Activated CD8-positive, alpha-beta memory T cell treated with anti-CD3 and anti-CD28 coated beads, Interleukin-2, amount 50 U/mL, for 24 hours (primary cell): Measurements from ENCODE around the gene PLSCR2.
"Not testable (repeated sequence)": the region's sequence is repeated elsewhere in the genome, so short reads cannot be mapped to it uniquely, and the experiment has no call there.

ENCODE experiments used
- DNase-seq: peaks from one replicate; pipeline ENCODE4 v3.0.0-alpha.2; 2020; ENCODE audit errors: extremely low read depth

The PLSCR2 gene

GRCh38 chr3:146469150-146470017 lies at the start of gene PLSCR2:
PLSCR2 (minus strand) TSS chr3:146469561; CDS start chr3:146459904, 9,657 bp downstream.
- peak; percentile 5 for DNase-seq

GRCh38 chr3:146517684-146518435 lies 48.5 kb upstream of the PLSCR2 start:
- DNase-seq, result no peak

- no peak for DNase-seq
Measured at GRCh38 chr3:146513386-146514051, 44.2 kb upstream of the PLSCR2 start.

GRCh38 chr3:146511402-146512134 lies 42.2 kb upstream of the PLSCR2 start:
- DNase-seq, result no peak

- DNase-seq, result no peak
Measured at GRCh38 chr3:146507331-146508120, 38.2 kb upstream of the PLSCR2 start.

GRCh38 chr3:146505516-146505915 lies 36.2 kb upstream of the PLSCR2 start:
- DNase-seq, result no peak

- DNase-seq, result no peak
Measured at GRCh38 chr3:146504498-146505197, 35.3 kb upstream of the PLSCR2 start.

GRCh38 chr3:146503461-146504202 lies 34.3 kb upstream of the PLSCR2 start:
- DNase-seq, result no peak

GRCh38 chr3:146502887-146503460 lies 33.6 kb upstream of the PLSCR2 start:
- DNase-seq, result no peak

GRCh38 chr3:146501752-146502151 lies 32.4 kb upstream of the PLSCR2 start:
- no peak for DNase-seq

- DNase-seq, result no peak
Measured at GRCh38 chr3:146499701-146500100, 30.3 kb upstream of the PLSCR2 start.

- no peak for DNase-seq
Measured at GRCh38 chr3:146498002-146498736, 28.8 kb upstream of the PLSCR2 start.

- not testable (repeated sequence) for DNase-seq
Measured at GRCh38 chr3:146497145-146497843, 27.9 kb upstream of the PLSCR2 start.

GRCh38 chr3:146496726-146497125 lies 27.4 kb upstream of the PLSCR2 start:
- DNase-seq, result no peak

GRCh38 chr3:146496251-146496650 lies 26.9 kb upstream of the PLSCR2 start:
- no peak for DNase-seq

GRCh38 chr3:146493761-146494160 lies 24.4 kb upstream of the PLSCR2 start:
- DNase-seq, result no peak

- DNase-seq, result no peak
Measured at GRCh38 chr3:146493221-146493620, 23.9 kb upstream of the PLSCR2 start.

GRCh38 chr3:146491303-146491702 lies 21.9 kb upstream of the PLSCR2 start:
- DNase-seq, result no peak
